H1 (cell line): ENCODE measurements around the gene PPM1F.

Experiments used
- CTCF ChIP-seq, 3 experiments: IDR thresholded peaks; 1 replicate in 2 of 3; 2 replicates in 1 of 3; pipeline versions ENCODE4 v1.5.1 to v1.6.1; 2011; ENCODE audit warnings: low read length in 3 of 3, mild to moderate bottlenecking in 3 of 3, inconsistent platforms in 2 of 3, low read depth in 1 of 3, moderate library complexity in 1 of 3; ENCODE audit not compliant: insufficient read depth in 1 of 3; ENCODE audit errors: control extremely low read depth in 1 of 3
- EP300 ChIP-seq, 2 experiments: IDR thresholded peaks; 1 replicate in 1 of 2; 2 replicates in 1 of 2; pipeline ENCODE4 v1.6.1; 2011 to 2012; ENCODE audit warnings: low read depth in 2 of 2, low read length in 2 of 2, mild to moderate bottlenecking in 2 of 2, borderline replicate concordance in 1 of 2, inconsistent platforms in 1 of 2, moderate library complexity in 1 of 2
- EZH2 ChIP-seq: fragments of 200-600 bp; sonication (generic); IDR thresholded peaks from 2 replicates; pipeline ENCODE4 v1.7.1; 2012; ENCODE audit warnings: low read depth, mild to moderate bottlenecking, moderate library complexity, low read length, inconsistent platforms; ENCODE audit not compliant: severe bottlenecking
- GABPA ChIP-seq: IDR thresholded peaks from 2 replicates; pipeline ENCODE4 v1.6.1; 2011; ENCODE audit warnings: mild to moderate bottlenecking, low read length, moderate library complexity, borderline replicate concordance; ENCODE audit not compliant: insufficient read depth
- POLR2AphosphoS5 ChIP-seq: IDR thresholded peaks from 2 replicates; pipeline ENCODE4 v1.6.1; 2011; ENCODE audit warnings: low read depth, low read length
- RNF2 ChIP-seq: fragments of 200-900, 300-1000 bp; sonication (generic); IDR thresholded peaks from 2 replicates; pipeline ENCODE4 v1.7.1; 2016; ENCODE audit warnings: borderline replicate concordance, low read depth, mild to moderate bottlenecking, antibody characterized with exemption, low read length; ENCODE audit not compliant: poor library complexity, severe bottlenecking; ENCODE audit errors: missing control alignments
- SUZ12 ChIP-seq: fragments of 200-600 bp; sonication (generic); IDR thresholded peaks from 2 replicates; pipeline ENCODE4 v1.6.1; 2012; ENCODE audit warnings: mild to moderate bottlenecking, inconsistent platforms, low read length, moderate library complexity, mixed read lengths
- YY1 ChIP-seq: IDR thresholded peaks from 2 replicates; pipeline ENCODE4 v1.6.1; 2011; ENCODE audit warnings: low read depth, mild to moderate bottlenecking, low read length

GRCh38 chr22:21972293-21972779, 19.7 kb upstream of the PPM1F start:
- peak; percentile 71 to 85 (median 83) for TF ChIP-seq CTCF (IDR thresholded peaks at IDR 0.05; ENCODE audit: control extremely low read depth in 1 of 3, insufficient read depth in 1 of 3, low read depth in 1 of 3, low read length in 3 of 3)
- no peak for TF ChIP-seq YY1
- TF ChIP-seq RNF2: no peak
- TF ChIP-seq SUZ12: no peak
- TF ChIP-seq EZH2: no peak
- TF ChIP-seq EP300 (IDR thresholded peaks at IDR 0.05; ENCODE audit: borderline replicate concordance in 1 of 2, low read depth in 2 of 2, low read length in 2 of 2): no peak
- no peak for TF ChIP-seq GABPA
- no peak for TF ChIP-seq POLR2AphosphoS5
